GM12865 (cell line): ENCODE measurements around the gene IRAK1.
"Not testable (repeated sequence)": the region's sequence is repeated elsewhere in the genome, so short reads cannot be mapped to it uniquely, and the experiment has no call there.

ENCODE experiments used
- DNase-seq: peaks from one replicate; pipeline ENCODE4 v3.0.0; 2010; ENCODE audit warnings: low read depth
- H3K4me3 ChIP-seq: 2 replicates; pipeline ENCODE4 v1.5.1; 2011; ENCODE audit warnings: mild to moderate bottlenecking, low read depth, low read length, control low read depth
- CTCF ChIP-seq: IDR thresholded peaks from 2 replicates; pipeline ENCODE4 v1.5.1; 2011; ENCODE audit warnings: low read length, control low read depth, low read depth, inconsistent platforms; ENCODE audit not compliant: insufficient read depth; ENCODE audit errors: missing control alignments

Gene IRAK1

DNA sequence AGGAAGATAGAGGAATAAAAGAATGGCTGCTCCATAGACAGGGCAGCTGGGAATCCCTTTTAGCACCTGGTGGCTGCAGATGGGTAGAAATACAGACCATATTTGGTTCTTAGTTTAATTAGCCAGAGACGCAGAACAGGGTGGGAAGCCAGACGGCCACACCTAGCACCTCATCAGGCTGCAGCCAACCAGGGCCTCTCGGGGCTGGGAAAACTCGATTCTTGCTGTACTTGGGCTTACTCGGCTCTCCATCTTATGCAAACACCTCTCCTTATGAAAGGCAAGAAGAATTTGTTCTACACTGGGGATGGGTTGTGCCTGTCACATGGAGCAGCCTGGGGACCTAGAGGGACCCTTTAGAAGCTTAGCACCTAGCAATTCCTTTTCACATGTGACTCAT is 19.7 kb downstream of the IRAK1 start:
- H3K4me3 ChIP-seq = no peak overlapping the region
- DNase-seq = no peak
- no peak for TF ChIP-seq CTCF

DNA sequence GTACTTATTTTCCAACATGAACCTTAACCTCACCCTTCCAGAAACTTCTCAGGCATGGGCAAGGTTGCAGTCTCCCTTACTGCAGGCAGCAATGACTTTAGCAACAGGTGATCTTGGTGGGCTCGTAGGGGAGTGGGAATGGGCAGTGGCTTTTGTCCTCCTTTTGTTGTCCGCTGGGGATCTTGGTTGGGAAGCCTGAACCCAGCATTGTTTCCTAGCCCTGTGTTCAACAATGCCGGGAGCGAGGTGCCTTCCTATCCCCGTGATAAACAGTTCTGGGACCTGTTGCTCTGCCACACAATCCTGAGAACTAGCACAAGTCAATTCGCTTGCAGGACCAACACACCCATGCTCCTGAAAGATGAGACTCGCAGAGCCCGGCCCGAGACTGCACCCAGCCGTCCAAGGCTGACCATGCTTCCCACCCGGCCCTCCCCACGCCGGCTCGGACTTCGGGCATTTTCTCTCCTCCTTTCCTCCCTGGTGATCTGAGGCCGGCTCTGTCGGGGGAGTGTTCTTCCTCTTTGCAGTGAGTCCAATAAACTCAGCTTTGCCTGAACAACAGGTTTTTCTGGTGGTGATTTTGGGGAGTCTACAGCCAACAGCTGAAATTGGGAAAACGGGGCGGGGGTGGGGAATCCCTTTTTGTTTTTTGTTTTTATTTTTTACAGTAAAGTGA is 20.2 kb downstream of the IRAK1 start:
- DNase-seq = no peak
- no peak overlapping the region for H3K4me3 ChIP-seq
- TF ChIP-seq CTCF = no peak

GRCh38 chrX:153995504-153995903 is 24.2 kb downstream of the IRAK1 start:
- H3K4me3 ChIP-seq = no peak overlapping the region
- no peak for TF ChIP-seq CTCF

DNA sequence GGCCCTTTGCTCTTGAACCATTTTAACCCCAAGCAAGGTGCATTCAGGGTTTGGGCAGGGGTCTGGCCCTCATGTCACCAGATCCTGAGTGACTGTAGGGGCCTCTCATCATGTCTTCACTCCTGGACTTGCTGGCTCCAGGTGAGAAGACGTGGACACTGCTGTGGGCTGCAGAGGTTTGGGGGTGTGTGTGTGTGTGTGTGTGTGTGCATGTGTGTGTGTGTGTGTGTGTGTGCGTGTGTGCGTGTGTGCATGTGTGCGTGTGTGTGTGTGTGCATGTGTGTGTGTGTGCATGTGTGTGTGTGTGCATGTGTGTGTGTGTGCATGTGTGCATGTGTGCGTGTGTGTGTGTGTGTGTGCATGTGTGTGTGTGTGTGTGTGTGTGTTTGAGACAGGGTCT is 25.3 kb downstream of the IRAK1 start:
- H3K4me3 ChIP-seq, DNase-seq: not testable (repeated sequence)

More at GRCh38 chrX:153995504-153995903, 24.2 kb downstream of the IRAK1 start:
- DNase-seq = no peak

GRCh38 chrX:153993978-153994377 is 25.7 kb downstream of the IRAK1 start:
- DNase-seq = no peak
- no peak for TF ChIP-seq CTCF
- no peak overlapping the region for H3K4me3 ChIP-seq

DNA sequence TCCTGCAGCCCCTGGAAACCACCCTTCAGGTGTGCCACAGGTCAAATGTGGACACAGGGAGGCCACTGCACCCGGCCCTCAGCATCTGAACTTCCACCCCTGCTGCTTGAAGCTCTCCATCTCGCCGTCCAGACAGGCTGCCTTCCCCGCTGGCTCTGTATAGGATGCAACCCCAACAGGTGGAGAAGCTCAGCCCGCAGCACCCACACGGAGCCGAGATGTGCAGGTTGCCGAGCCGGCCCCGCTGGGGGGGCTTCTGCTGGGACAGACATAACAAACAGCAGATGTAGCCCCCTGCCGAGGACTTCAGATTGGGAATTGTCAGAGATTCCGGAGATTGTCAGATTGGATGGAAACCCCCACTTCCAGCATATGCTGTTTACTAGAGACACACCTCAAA is 26.6 kb downstream of the IRAK1 start:
- TF ChIP-seq CTCF = no peak
- no peak for DNase-seq
- no peak overlapping the region for H3K4me3 ChIP-seq

- DNase-seq = no peak
- no peak for TF ChIP-seq CTCF
- H3K4me3 ChIP-seq = no peak overlapping the region
Measured at GRCh38 chrX:153992180-153992579, 27.5 kb downstream of the IRAK1 start.
